ENCODE data around the gene DPP6.

The DPP6 gene

GRCh38 chr7:154852205-154852604 is 800.0 kb downstream of the DPP6 start:
- DNase-seq, result no peak

GRCh38 chr7:154853063-154853726 is 801.0 kb downstream of the DPP6 start:
- no peak for DNase-seq

GRCh38 chr7:154853727-154854095 is 801.5 kb downstream of the DPP6 start:
- no peak for DNase-seq

- DNase-seq, result no peak
These were observed 802.6 kb downstream of the DPP6 start for GRCh38 chr7:154854836-154855235.

GRCh38 chr7:154855366-154855765 is 803.2 kb downstream of the DPP6 start:
- DNase-seq, result no peak

- no peak for DNase-seq
These were observed 804.5 kb downstream of the DPP6 start for GRCh38 chr7:154856733-154857132.

- DNase-seq, result no peak
These were observed 805.0 kb downstream of the DPP6 start for GRCh38 chr7:154857240-154857639.

- no peak for DNase-seq
These were observed 805.8 kb downstream of the DPP6 start for GRCh38 chr7:154857728-154858681.

- DNase-seq, result no peak
These were observed 806.8 kb downstream of the DPP6 start for GRCh38 chr7:154858836-154859537.

- no peak for DNase-seq
These were observed 807.8 kb downstream of the DPP6 start for GRCh38 chr7:154859747-154860620.

- DNase-seq, result no peak
These were observed 808.6 kb downstream of the DPP6 start for GRCh38 chr7:154860621-154861375.

GRCh38 chr7:154861589-154861988 is 809.4 kb downstream of the DPP6 start:
- no peak for DNase-seq

- no peak for DNase-seq
These were observed 810.1 kb downstream of the DPP6 start for GRCh38 chr7:154862153-154862791.

- DNase-seq, result no peak
These were observed 811.7 kb downstream of the DPP6 start for GRCh38 chr7:154863766-154864522.

GRCh38 chr7:154864523-154864891 is 812.3 kb downstream of the DPP6 start:
- no peak for DNase-seq

GRCh38 chr7:154865984-154866685 is 813.9 kb downstream of the DPP6 start:
- DNase-seq, result no peak

- no peak for DNase-seq
These were observed 814.9 kb downstream of the DPP6 start for GRCh38 chr7:154867068-154867467.

GRCh38 chr7:154868921-154869320 is 816.7 kb downstream of the DPP6 start:
- DNase-seq, result no peak

- no peak for DNase-seq
These were observed 817.2 kb downstream of the DPP6 start for GRCh38 chr7:154869436-154869835.

- DNase-seq, result no peak
These were observed 819.3 kb downstream of the DPP6 start for GRCh38 chr7:154871507-154871906.

Data from suppressor macrophage treated with lipopolysaccharide for 4 hours (primary cell).